Raji (cell line): Measurements from ENCODE around the gene PIP4K2A.

Experiments used
- POLR2A ChIP-seq: IDR thresholded peaks from 2 replicates; pipeline ENCODE4 v1.6.1; 2011; ENCODE audit warnings: low read depth, low read length, control low read depth; ENCODE audit not compliant: insufficient read depth

Gene PIP4K2A

DNA sequence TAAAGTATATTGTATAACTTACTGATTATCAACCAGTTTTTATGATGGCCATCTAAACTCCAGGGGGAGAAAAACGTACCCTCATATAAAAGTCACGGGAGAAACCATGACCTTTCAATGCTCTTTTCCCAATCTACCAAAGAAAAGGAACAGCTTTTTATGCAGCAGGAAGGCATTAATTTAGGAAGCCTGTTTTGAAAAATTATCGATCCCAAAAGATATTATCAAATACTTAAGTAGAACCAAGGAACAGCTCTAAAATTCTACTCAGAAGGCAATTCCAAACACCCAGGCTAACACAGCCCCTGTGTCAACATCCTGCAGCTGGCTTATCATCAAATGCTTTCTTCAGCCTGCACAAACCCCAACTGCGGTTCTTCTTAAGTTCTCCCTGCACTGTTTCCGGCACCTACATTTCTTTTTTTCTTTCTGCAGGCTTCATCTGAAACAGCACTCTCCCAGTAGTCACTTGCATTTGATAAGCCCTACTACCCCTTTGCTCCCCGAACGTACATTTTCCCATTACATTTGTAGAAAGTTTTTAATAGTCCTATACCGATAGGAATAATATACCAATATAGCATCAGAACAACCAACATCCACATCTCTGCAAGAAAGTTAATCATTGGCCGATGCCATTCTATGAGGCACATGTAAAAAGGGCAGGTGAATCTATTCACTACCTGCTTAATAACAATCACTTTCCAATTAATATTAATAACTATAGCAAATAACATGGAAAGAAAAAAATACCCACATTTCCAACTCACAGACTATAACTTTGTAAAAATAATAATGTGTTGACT is 47.9 kb downstream of the PIP4K2A start:
- TF ChIP-seq POLR2A = no peak

DNA sequence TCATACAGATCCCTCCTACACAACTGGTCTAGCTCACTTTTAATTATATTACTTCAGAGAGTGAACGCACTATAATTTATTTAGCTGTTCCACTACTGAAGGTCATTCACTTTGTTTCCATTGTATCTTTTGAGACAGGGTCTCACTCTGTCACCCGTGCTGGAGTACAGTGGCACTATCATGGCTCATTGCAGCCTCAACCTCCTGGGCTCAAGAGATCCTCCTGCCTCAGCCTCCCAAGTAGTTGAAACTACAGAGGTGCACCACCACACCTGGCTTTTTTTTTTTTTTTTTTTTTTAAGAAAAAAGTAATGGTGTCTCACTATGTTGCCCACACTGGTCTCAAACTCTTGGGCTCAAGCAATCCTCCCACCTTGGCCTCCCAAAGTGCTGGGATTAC is 49.0 kb downstream of the PIP4K2A start:
- TF ChIP-seq POLR2A = no peak

DNA sequence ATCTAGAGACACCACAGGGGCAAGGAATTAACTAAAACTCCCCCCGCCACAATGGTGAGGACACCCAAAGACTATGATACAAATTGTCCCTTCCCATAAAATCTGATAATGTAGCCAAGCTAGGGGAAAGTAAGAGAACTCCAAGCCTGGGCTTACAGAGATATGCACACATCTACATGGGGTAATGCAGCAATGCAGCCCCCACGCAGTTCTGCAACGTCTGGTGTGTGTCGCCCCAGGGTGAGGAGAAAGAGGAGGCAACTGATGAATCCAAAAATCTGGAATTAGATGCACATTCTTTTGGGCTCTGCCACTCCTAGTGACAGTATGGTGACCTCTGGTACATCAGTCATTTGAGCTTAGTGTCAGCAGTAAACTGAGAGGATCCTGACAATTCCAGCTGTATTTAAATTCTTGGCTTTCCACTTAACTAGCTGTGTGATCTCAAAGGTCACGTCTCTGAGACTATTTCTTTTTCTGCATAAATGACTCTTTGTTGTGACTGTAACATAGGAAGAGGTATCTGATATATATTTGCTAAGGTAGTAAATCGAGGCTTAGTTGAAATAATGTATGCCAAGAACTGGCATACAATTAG is 51.5 kb downstream of the PIP4K2A start:
- no peak for TF ChIP-seq POLR2A

DNA sequence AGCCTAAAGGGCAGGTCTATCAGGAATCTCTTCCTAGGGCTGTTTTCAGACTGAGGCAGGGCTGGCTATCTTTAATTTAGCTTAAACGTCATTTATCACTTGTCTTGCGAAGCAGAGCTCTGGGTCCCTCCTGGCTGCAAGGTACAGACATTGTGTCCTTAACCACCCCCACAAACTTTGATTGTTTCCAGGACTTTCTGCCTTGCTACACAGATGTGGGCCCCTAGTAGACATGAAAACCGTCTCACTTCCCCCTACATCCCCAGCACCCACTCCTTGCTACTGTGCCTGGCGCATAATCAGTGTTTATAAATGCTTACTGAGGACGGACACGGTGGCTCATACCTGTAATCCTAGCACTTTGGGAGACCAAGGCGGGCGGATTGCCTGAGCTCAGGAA is 54.5 kb downstream of the PIP4K2A start:
- TF ChIP-seq POLR2A = no peak

DNA sequence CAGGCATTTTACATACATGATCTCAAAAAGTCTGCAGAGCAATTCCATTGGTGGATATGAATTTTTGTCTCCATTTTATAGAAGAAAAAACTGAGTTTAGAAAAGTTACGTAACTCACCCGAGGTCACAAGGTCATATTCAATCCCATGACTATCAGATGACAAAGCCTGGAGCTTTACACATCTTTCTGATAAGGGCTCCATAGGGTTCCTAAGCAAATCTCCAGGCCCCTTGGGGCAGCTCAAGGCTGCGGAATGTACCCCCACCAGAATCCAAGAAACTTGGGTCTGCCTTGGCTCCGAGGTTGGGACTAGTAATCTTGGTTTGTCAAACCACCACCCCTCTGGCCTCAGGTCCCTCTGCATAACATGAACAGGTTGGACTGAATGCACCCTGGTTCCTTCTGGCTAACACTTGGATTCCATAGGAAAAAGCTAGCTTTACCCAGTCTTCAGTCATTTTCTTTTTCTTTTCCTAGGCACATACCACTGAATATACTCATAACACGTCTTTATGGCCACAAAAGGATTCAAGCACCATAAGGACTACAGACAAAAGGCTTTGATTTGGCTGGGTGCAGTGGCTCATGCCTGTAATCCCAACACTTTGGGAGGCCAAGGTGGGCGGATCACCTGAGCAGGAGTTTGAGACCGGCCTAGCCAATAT is 55.5 kb downstream of the PIP4K2A start:
- TF ChIP-seq POLR2A = no peak

DNA sequence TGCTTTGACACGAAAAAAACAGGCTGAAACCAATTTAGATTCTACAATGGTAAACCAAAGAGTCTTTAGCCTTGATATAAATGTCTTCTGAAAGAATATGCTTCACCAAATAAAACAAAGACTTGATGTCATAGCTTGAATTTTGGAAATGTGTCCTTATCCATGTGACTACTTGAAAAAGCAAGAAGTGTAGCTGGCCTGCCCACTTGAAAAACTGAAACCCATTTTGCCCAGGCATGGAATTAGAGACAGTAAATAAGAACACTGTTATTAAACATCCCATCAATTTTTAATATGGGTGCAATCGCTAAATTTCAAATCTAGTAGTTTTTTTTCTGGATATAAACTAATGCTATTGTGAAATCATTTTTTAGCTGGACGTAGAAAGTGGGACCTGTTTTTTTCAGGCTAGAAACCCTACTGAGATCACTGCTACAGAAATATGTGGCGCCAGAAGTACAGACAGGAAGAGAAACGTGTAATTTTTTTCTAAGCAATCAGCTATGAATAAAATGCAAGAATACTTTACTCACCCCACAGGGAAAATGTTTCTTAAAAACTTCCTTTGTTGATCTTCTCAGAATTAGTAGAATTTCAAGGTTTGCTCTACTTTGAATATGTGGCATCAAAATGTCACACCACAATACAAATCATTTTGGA is 56.7 kb downstream of the PIP4K2A start:
- no peak for TF ChIP-seq POLR2A

DNA sequence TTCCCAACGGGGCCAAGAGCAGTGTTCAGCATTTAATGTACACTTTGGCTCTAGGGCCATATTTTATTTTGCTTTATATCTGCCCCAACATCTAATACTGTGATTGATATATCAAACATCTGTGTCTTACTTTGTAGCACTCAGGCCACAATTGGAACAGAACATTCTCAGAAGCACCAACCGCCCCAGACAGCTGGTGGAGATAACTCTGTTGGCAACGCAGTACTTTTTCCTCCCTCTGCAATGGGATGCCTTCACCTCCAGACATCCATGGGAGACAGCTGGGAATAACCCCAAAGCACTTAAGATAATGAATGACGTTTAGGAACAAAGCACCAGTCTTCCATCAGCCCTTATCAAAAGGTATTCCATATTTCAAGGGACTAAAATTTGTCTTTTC is 57.4 kb downstream of the PIP4K2A start:
- TF ChIP-seq POLR2A = no peak

DNA sequence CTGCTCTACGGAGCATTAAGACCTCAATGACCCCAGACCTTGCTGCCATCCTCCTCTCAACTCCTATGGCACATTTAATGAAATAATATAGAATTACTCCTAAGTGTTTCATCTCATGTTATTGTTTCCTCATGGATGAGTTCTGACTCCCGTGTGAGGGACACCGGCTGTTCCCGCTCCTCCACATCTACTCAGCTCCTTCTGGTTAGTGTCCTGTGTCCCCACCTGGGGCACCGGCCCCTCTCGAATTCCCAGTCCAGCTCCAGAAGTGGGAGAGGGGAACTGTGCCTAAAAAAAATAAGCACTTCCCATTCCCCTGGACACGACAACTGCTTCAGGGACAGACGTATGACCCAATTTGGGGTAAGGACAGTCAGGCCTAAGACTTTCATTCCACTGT is 58.3 kb downstream of the PIP4K2A start:
- TF ChIP-seq POLR2A = no peak

DNA sequence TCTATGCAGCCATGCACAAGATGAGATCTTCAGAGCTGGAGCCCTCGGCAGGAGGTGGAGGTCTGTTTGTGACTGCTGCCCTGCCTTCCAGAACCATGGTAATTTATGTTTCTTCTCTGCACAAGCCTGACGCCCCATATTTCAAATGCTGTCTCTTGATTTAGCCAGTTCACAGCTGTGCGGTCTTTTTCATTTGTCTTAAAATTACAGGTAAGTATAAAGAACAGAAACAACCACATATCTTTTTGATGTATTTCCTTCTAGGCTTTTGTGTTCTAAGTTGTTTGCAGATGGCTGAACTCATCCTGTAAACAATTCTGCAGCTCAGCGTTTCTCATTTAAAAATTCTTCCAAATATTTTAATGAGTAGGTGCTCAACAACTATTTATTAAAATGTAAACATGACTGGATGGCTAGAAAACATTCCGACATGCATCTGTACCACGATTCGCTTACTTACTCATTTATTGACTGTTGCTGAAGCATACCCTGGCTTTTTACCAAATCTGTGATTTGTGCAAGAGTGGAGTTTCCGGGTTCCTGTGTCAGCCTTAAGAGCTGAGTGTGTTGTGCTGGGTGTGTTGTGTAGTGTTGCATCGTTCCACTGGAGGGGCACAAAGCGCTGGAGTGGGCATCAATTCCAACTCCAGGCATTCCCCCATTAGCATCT is 58.9 kb downstream of the PIP4K2A start:
- no peak for TF ChIP-seq POLR2A

DNA sequence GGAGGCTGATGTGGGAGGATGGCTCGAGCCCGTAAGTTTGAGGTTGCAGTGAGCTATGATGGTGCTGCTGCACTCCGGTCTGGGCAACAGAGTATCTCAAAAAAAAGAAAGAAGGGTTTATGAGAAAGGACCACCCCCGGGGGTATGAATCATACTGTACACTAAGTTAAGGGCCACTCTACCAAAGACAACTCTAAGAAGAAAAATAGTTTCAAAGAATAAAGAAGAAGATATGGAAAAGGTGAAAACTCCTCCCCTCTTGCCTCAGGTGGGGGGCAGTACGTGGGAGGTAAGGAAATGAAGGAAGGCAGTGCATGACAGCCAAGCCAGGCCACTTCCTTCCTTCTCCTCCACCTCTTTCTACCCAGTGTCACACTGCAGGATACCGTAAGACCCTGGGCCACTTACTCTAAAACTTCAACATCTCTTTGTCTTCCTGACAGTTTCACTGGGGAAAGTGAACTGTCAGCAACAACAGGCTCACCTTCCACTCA is 61.3 kb downstream of the PIP4K2A start:
- TF ChIP-seq POLR2A = no peak

DNA sequence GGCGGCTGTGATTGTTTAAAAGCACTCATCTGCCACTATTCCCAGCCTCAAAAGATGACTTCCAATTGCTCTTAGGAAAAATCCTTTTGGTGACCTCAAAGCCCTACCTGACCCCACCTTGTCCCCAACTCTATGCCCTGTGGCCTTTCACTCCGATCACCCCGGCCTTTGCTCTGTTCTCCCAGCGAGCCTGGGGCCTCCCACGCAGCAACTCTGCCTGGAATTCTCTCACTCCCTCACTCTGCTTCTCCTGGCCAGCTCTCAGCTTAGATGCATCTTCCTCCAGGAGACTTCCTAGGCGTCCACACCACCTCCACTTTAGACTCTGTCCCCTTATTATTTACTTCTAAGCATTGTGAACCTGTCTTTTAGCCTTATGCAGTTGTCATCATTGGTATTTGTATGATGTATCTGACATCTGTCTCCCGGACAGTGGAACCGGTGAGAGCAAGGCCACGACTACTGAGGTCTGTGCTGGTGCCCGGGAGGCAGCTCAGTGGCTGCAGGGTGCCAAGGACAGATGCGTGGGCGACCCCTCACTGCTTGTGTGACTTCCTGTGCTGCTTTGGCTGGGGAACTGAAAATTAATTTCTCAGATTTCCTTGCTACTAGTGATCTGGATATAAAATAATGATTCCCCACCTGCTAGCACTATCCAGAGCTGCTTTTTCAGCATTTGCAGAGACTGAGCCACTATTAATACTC is 63.0 kb downstream of the PIP4K2A start:
- no peak for TF ChIP-seq POLR2A

DNA sequence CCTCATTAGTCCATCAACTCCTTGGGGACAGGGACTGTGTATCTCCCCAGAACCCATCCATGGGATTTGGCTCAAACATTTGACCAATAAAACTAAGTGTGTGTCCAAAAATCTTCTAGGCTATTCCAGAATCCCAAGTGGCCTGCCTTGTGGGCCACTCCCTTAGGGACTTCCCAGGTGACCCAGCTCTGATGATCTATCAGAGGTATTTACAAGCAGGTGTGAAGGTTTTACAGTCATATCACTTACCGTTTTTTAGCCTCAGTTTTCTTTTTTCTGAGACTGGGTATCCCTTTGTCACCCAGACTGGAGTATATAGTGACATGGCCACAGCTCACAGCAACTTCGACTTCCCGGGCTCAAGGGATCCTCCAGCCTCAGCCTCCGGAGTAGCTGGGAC is 64.4 kb downstream of the PIP4K2A start:
- no peak for TF ChIP-seq POLR2A

DNA sequence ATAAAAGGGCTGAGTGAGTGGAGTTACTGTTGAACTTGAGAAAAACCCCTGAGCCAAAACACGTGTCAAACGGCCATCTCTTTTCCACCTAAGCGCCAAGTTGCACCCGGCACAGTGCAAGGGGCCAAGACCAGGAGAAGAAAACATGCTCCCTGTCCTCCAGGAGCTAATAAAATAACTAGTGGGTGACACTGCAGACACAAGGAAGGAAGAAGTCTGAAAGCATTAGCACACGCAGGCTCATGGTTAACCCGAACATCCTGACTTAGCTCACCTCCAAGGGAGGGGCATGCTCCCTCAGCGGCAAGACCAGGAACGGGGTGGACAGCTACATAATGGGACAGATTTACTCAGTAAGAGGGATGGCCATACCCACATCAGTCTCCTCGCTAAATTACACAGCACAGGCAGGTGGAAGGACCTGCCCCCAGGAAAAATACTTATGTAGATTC is 65.0 kb downstream of the PIP4K2A start:
- TF ChIP-seq POLR2A = no peak

DNA sequence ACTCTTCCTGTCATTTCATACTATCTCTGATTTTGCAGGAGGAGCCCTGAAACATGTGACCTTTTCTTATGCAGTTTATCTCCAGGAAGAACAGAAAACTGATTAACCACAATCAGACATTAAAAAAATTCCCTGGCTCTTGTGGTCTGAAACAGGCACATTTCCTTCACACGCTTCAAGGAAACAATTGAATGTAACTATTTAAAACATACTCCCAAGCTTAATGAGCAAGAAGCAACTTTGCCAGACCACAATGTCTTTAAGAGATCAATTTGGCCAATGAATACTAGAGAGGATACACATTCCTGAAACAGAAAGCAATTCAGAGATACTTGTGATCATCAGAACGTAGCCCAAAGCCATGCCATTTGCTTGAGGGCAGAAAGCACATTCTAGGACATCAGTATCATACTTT is 65.8 kb downstream of the PIP4K2A start:
- TF ChIP-seq POLR2A = no peak

DNA sequence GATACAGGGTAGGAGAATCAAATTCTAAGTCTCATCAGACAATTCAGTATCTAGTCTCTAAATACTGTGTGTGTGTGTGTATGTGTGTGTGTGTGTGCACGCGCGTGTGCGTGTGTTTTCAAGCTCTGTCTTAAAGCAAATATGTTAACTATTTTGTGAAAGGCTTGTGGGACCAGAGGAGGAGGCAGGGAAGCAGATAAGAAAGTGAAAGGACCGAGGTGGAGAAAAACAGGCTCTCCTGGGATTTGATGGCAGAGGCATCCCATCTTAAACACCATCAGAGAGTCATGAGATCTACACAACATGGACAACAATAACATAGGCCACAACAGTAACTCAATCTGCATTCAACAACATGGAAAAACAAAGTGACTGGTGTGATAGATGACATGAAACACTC is 67.1 kb downstream of the PIP4K2A start:
- no peak for TF ChIP-seq POLR2A

DNA sequence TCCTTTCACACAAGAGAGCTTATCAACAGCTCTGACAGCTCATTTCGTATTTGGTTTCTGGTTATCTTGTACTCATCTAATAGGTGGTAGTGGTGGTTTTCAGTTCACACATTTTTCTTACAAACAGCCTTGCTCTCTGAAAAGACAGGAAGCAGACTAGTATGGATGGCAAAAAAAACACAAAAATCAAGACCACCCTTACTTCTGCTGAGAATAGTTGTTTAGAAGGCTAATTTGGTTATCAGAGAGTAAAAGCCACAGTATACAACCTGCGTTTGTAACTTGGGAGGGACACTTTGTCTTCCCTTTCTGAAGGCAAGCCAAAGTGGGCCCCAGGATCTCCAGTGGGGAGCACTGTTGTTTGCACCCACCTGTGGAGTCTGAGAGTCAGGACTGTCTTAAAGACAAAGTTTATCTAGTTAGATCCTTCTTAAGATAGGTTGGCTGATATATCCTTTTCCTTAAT is 68.0 kb downstream of the PIP4K2A start:
- TF ChIP-seq POLR2A = no peak
